Tibial nerve (tissue), 4 donors: ENCODE results near the gene GPR162. TPM values are rescaled to one million over a fixed set of nuclear protein-coding genes. Genes with fewer than 3 reads are reported as not detected.

Source experiments
- DNase-seq, 2 donors: peaks; one replicate each; pipeline ENCODE4 v3.0.0-alpha.2; 2019; ENCODE audit warnings: low spot score in 2 of 2
- H3K27ac ChIP-seq, 4 donors: fragments of 200-600 bp; sonication (generic) in 3 of 4; one replicate each; pipeline ENCODE4 v1.5.1; 2017 to 2019; ENCODE audit warnings: mild to moderate bottlenecking in 1 of 4
- H3K27me3 ChIP-seq, 2 donors: fragments of 200-600 bp; sonication (generic) in 1 of 2; one replicate each; pipeline versions ENCODE4 v1.5.1 to v1.6.0; 2017 to 2019
- H3K36me3 ChIP-seq, 3 donors: fragments of 200-600 bp; sonication (generic); one replicate each; pipeline ENCODE4 v1.5.1; 2018 to 2019
- H3K4me1 ChIP-seq, 4 donors: fragments of 200-600 bp; sonication (generic) in 3 of 4; one replicate each; pipeline ENCODE4 v1.5.1; 2017 to 2019
- H3K4me3 ChIP-seq, 4 donors: fragments of 200-600 bp; sonication (generic) in 3 of 4; one replicate each; pipeline ENCODE4 v1.5.1; 2017 to 2019; ENCODE audit warnings: mild to moderate bottlenecking in 1 of 4, moderate library complexity in 1 of 4
- H3K9me3 ChIP-seq, 4 donors: fragments of 200-600 bp; sonication (generic) in 3 of 4; one replicate each; pipeline ENCODE4 v1.5.1; 2017 to 2019
- EP300 ChIP-seq, 2 donors: sonication (generic); formaldehyde crosslinking; IDR thresholded peaks; one replicate each; pipeline ENCODE4 v1.6.1; 2017; ENCODE audit warnings: antibody characterized with exemption in 2 of 2, mild to moderate bottlenecking in 1 of 2
- POLR2A ChIP-seq, 2 donors: fragments of 450-650 bp; IDR thresholded peaks; one replicate each; pipeline ENCODE4 v1.6.1; 2017; ENCODE audit warnings: antibody characterized with exemption in 2 of 2, mild to moderate bottlenecking in 2 of 2, moderate library complexity in 2 of 2
- WGBS, 2 donors: methylation state at CpG; one replicate each; pipeline ENCODE4 v1.1.5; 2018; 5-methylcytosine and 5-hydroxymethylcytosine counted together
- total RNA-seq, 4 donors: library from RNA; depleted of rRNA; stranded (reverse); fragments of >200 nt; gene quantifications; one replicate each; pipeline ENCODE4 v1.1.0, GENCODE V29; 2016
- TF ChIP-seq, protein P1 (sequence below), 5 experiments: fragments of 200-600 bp in 3 of 5; fragments of 450-650 bp in 2 of 5; sonication (generic) in 3 of 5; IDR thresholded peaks; one replicate each; pipeline ENCODE4 v1.5.1; 2016 to 2019; ENCODE audit warnings: antibody characterized with exemption in 5 of 5, mild to moderate bottlenecking in 3 of 5, moderate library complexity in 2 of 5

Gene GPR162
- total RNA-seq, 4 donors from 2014 or later, result 1.3 to 5.4 (median 2.2) TPM

DNA sequence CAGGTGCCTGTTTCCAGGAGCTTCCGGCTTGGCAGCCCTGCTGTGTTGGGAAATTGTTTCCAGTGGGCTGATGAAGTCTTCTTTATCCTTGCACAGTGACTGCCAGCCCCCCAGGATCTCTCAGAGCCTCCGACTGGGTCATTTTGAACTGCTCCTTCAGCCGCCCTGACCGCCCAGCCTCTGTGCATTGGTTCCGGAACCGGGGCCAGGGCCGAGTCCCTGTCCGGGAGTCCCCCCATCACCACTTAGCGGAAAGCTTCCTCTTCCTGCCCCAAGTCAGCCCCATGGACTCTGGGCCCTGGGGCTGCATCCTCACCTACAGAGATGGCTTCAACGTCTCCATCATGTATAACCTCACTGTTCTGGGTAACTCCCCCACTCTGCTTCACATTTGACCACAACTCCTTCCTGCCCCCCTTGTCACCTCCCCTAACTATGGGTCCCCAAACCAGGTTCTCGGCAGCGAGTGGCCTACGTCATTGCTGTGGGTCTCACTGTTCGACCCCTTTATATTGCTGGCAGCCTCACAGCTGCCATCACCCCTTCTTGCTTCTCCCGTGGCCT, 47.0 kb upstream of the GPR162 start:
- Histone ChIP-seq H3K4me1 (peaks cover 0 to 63% (median 19%) of the 10 kb centered on the region in 4 donors), H3K36me3 (peaks cover 0 to 37% (median 0%) of the 10 kb centered on the region in 3 donors), H3K27ac (peak overlapping the region in 1 of 4 donors; percentile 59), H3K4me3 (no peak overlapping the region), H3K27me3 (no peaks in the 10 kb centered on the region), H3K9me3 (no peaks in the 10 kb centered on the region)
- no peak for DNase-seq
- TF ChIP-seq EP300 (IDR thresholded peaks at IDR 0.05), result no peak
- no peak for TF ChIP-seq POLR2A (IDR thresholded peaks at IDR 0.05)
- TF ChIP-seq, protein P1, sequence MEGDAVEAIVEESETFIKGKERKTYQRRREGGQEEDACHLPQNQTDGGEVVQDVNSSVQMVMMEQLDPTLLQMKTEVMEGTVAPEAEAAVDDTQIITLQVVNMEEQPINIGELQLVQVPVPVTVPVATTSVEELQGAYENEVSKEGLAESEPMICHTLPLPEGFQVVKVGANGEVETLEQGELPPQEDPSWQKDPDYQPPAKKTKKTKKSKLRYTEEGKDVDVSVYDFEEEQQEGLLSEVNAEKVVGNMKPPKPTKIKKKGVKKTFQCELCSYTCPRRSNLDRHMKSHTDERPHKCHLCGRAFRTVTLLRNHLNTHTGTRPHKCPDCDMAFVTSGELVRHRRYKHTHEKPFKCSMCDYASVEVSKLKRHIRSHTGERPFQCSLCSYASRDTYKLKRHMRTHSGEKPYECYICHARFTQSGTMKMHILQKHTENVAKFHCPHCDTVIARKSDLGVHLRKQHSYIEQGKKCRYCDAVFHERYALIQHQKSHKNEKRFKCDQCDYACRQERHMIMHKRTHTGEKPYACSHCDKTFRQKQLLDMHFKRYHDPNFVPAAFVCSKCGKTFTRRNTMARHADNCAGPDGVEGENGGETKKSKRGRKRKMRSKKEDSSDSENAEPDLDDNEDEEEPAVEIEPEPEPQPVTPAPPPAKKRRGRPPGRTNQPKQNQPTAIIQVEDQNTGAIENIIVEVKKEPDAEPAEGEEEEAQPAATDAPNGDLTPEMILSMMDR (IDR thresholded peaks at IDR 0.05), result no peak
- WGBS, 2 donors, result 88 to 92% methylated on average over 15 of the region's 15 CpGs

DNA sequence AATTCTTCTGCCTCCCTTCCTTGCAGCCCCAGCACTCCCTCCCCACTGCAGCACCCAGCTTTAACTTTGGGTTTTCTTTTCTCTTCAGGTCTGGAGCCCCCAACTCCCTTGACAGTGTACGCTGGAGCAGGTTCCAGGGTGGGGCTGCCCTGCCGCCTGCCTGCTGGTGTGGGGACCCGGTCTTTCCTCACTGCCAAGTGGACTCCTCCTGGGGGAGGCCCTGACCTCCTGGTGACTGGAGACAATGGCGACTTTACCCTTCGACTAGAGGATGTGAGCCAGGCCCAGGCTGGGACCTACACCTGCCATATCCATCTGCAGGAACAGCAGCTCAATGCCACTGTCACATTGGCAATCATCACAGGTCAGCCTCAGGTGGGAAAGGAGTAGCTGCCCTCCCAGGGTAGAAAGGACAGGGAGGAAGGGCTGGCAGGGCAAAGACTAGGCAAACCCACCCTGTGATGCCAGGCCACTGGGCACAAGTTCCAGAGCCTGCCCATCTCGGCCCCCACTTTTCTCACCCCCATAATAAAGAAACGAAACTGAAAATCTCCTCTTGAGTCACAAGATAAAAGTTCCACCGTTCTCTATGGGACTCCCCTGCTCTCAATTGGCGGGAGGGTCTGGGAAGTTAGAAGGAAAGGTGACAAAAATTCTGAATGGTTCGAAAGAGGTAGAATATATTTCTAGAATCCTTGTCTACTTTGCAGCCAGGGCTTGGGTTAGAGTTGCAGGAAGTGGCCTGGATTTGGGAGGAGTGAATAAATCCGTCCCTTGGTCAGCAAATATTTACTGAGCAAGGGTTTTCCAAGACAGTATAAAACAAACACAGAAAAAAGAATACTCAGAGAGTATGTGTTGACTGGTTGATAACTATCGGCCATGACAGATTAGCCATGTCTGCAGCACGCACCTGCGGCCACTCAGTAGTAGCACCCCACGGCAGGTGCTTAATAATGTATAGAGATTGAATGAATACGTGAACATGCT, 46.1 kb upstream of the GPR162 start:
- Histone ChIP-seq H3K4me1 (peaks cover 0 to 54% (median 18%) of the 10 kb centered on the region in 4 donors), H3K27me3 (no peaks in the 10 kb centered on the region), H3K36me3 (peaks cover 0 to 28% (median 0%) of the 10 kb centered on the region in 3 donors), H3K27ac (peak overlapping the region in 1 of 4 donors; percentile 49), H3K4me3 (no peak overlapping the region), H3K9me3 (no peaks in the 10 kb centered on the region)
- no peak for DNase-seq
- TF ChIP-seq POLR2A (IDR thresholded peaks at IDR 0.05), result no peak
- 84 to 87% methylated on average over 16 of the region's 16 CpGs for WGBS, 2 donors

DNA sequence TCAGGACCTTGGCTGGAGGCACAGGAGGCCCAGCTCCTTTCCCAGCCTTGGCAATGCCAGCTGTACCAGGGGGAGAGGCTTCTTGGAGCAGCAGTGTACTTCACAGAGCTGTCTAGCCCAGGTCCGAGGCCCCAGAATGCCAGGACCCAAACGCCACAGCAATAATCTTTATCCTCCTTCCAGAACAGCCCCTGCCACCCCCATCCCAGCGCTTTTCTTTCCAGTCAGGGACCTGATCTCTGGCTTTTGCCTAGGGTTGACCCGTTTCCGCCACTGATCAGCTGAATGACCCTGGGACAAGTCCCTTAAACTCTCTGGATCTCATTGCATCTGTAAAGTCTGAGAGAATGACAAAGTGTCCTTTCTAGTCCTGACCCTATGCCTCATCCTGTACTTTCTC, 44.2 kb upstream of the GPR162 start:
- no peak for TF ChIP-seq EP300 (IDR thresholded peaks at IDR 0.05)
- TF ChIP-seq, protein P1 (IDR thresholded peaks at IDR 0.05), result no peak
- no peak for TF ChIP-seq POLR2A (IDR thresholded peaks at IDR 0.05)
- no peaks in the 10 kb centered on the region for H3K27me3 ChIP-seq
- no peak overlapping the region for H3K4me3 ChIP-seq
- peaks cover 0 to 35% (median 7%) of the 10 kb centered on the region in 4 donors for H3K4me1 ChIP-seq
- WGBS, 2 donors, result 88% methylated on average over 5 of the region's 5 CpGs
- H3K36me3 ChIP-seq, result peaks cover 0 to 13% (median 0%) of the 10 kb centered on the region in 3 donors
- H3K27ac ChIP-seq, result no peak overlapping the region
- DNase-seq, result no peak
- no peaks in the 10 kb centered on the region for H3K9me3 ChIP-seq

DNA sequence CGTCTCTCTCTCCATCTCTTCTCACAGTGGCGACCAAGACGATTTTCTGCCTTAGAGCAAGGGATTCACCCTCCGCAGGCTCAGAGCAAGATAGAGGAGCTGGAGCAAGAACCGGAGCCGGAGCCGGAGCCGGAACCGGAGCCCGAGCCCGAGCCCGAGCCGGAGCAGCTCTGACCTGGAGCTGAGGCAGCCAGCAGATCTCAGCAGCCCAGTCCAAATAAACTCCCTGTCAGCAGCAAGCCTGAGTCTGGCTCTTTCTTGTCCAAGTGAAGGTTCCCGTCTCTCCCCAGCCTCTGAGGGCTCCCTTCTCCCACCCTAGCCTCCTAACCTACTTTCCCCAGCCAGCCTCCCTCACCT, 43.4 kb upstream of the GPR162 start:
- Histone ChIP-seq H3K27ac (peak overlapping the region; percentile 50 to 70 (median 54)), H3K4me1 (peaks cover 0 to 27% (median 7%) of the 10 kb centered on the region in 4 donors), H3K9me3 (no peaks in the 10 kb centered on the region), H3K27me3 (no peaks in the 10 kb centered on the region), H3K4me3 (peak overlapping the region; percentile 24 to 45 (median 38)), H3K36me3 (peaks cover 0 to 13% (median 0%) of the 10 kb centered on the region in 3 donors)
- TF ChIP-seq EP300 (IDR thresholded peaks at IDR 0.05), result no peak
- TF ChIP-seq, protein P1 (IDR thresholded peaks at IDR 0.05), result no peak
- TF ChIP-seq POLR2A (IDR thresholded peaks at IDR 0.05), result no peak
- 24 to 40% methylated on average over 14 of the region's 14 CpGs for WGBS, 2 donors
- no peak for DNase-seq

DNA sequence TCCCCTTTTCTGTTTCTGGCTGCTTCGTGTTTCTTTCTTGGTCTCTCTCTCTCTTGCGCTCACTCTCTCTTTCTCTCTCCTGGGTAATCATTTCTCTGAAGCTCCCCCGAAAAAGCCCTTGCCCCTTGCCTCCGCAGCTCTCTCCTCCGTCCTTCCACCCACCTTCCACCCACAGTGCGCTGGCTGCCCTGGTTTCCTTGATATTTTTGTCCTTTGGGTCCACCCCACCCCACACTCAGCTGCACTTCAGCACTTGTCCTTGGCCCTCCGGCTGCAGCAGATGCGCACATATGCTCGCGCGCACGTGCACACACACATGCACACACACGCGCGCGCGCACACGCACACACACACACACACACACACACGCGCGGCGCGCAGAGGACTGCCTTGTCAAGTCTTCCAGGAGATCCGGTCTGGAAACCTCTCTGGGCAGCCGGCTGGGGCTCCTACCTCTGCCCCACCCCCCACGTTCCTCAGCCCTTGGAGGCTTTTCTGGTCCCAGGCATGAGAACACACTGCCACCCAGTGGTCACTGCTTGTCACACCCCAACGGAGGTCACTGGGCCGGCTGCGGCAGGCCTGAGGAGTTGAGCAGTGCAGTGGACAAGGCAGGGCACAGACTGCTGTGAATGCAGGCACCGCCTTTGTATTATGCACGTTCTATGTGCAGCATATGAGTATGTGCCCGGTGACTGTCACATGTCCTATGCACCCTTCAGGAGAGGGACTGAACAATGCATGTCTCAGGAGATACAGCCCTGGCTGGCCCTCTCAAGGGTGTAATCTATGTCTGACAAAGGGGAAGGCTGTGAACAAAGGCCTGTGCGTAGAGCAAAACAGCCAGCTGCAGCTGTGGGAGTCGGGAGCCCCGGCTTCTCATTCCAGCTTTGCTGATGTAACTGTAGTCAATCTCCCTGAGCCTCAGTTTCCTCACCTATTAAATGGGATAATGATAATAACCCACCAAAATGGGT, 42.8 kb upstream of the GPR162 start:
- Histone ChIP-seq H3K4me1 (peaks cover 0 to 20% (median 4%) of the 10 kb centered on the region in 4 donors), H3K27me3 (no peaks in the 10 kb centered on the region), H3K9me3 (no peaks in the 10 kb centered on the region), H3K36me3 (peaks cover 0 to 13% (median 0%) of the 10 kb centered on the region in 3 donors), H3K27ac (peak overlapping the region; percentile 50 to 70 (median 54)), H3K4me3 (peak overlapping the region; percentile 24 to 45 (median 38))
- DNase-seq, result peak; percentile 91 to 97
- peak; percentile 70 to 80 for TF ChIP-seq EP300 (IDR thresholded peaks at IDR 0.05)
- TF ChIP-seq, protein P1 (IDR thresholded peaks at IDR 0.05), result peak; percentile 92 to 99 (median 96)
- TF ChIP-seq POLR2A (IDR thresholded peaks at IDR 0.05), result peak in 1 of 2 donors; percentile 14
- 4 to 5% methylated on average over 32 to 33 of the region's 35 CpGs for WGBS, 2 donors
